ENCODE measurements around the gene VAPA.
A peak's percentile ranks its signal among the peaks of the same experiment; 100 is the strongest.

Gene VAPA

GRCh38 chr18:9924371-9924943 lies 10.6 kb downstream of the VAPA start:
- Histone ChIP-seq H4K20me1 (peaks cover 100% of the 10 kb centered on the region), H3K4me3 (no peak overlapping the region), H3K9me3 (no peaks in the 10 kb centered on the region), H3K27ac (no peak overlapping the region), H3K36me3 (no peaks in the 10 kb centered on the region), H3K4me2 (no peak overlapping the region), H3K9ac (no peak overlapping the region), H3K27me3 (no peaks in the 10 kb centered on the region), H3K4me1 (peaks cover 88% of the 10 kb centered on the region)
- no peak for TF ChIP-seq Cebpa-rat (IDR thresholded peaks at IDR 0.05)

DNA sequence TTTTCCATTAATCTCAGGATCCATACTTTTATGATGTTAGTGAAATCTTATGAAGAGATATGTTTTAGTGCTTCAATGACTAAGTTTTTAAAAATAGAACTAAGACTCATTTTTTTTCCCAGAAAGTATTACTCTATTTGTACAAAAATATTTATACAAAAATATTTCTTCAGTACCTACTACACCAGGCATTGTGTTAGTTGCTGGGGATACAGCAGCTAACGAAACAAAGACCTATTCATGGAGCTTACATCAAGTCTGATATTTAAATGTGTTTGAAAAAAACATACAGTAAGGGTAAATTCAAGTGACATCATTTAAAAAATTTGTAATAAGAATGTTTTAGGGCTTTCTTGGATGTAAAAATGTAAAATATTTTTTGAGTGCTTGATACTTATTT lies 11.6 kb downstream of the VAPA start:
- Histone ChIP-seq H3K36me3 (no peaks in the 10 kb centered on the region), H3K4me1 (peaks cover 78% of the 10 kb centered on the region), H3K4me3 (no peak overlapping the region), H3K27ac (no peak overlapping the region), H3K27me3 (no peaks in the 10 kb centered on the region), H3K4me2 (peak overlapping the region; percentile 61), H4K20me1 (peaks cover 100% of the 10 kb centered on the region), H3K9me3 (no peaks in the 10 kb centered on the region), H3K9ac (no peak overlapping the region)
- TF ChIP-seq Cebpa-rat (IDR thresholded peaks at IDR 0.05), result no peak

GRCh38 chr18:9925795-9926194 lies 12.0 kb downstream of the VAPA start:
- H3K27ac ChIP-seq, result no peak overlapping the region
- peaks cover 74% of the 10 kb centered on the region for H3K4me1 ChIP-seq
- H3K36me3 ChIP-seq, result no peaks in the 10 kb centered on the region
- H3K9me3 ChIP-seq, result no peaks in the 10 kb centered on the region
- no peak for TF ChIP-seq Cebpa-rat (IDR thresholded peaks at IDR 0.05)
- H3K27me3 ChIP-seq, result no peaks in the 10 kb centered on the region
- H3K4me2 ChIP-seq, result peak overlapping the region; percentile 61
- H3K9ac ChIP-seq, result no peak overlapping the region
- H4K20me1 ChIP-seq, result peaks cover 100% of the 10 kb centered on the region
- no peak overlapping the region for H3K4me3 ChIP-seq

- peak overlapping the region; percentile 61 for H3K4me2 ChIP-seq
These were observed 12.5 kb downstream of the VAPA start for GRCh38 chr18:9926223-9926894.

GRCh38 chr18:9926977-9927376 lies 13.2 kb downstream of the VAPA start:
- Histone ChIP-seq H4K20me1 (peaks cover 100% of the 10 kb centered on the region), H3K27ac (no peak overlapping the region), H3K4me1 (peaks cover 66% of the 10 kb centered on the region), H3K27me3 (no peaks in the 10 kb centered on the region), H3K4me2 (peak overlapping the region; percentile 61), H3K36me3 (peaks cover 2% of the 10 kb centered on the region; the same call in 1 of the 2 replicates), H3K9ac (no peak overlapping the region), H3K4me3 (no peak overlapping the region), H3K9me3 (no peaks in the 10 kb centered on the region)
- no peak for TF ChIP-seq Cebpa-rat (IDR thresholded peaks at IDR 0.05)

More at GRCh38 chr18:9926223-9926894, 12.5 kb downstream of the VAPA start:
- Histone ChIP-seq H3K27ac (no peak overlapping the region), H4K20me1 (peaks cover 100% of the 10 kb centered on the region), H3K9me3 (no peaks in the 10 kb centered on the region), H3K9ac (no peak overlapping the region), H3K4me1 (peaks cover 69% of the 10 kb centered on the region), H3K36me3 (no peaks in the 10 kb centered on the region), H3K4me3 (no peak overlapping the region), H3K27me3 (no peaks in the 10 kb centered on the region)
- TF ChIP-seq Cebpa-rat (IDR thresholded peaks at IDR 0.05), result no peak

DNA sequence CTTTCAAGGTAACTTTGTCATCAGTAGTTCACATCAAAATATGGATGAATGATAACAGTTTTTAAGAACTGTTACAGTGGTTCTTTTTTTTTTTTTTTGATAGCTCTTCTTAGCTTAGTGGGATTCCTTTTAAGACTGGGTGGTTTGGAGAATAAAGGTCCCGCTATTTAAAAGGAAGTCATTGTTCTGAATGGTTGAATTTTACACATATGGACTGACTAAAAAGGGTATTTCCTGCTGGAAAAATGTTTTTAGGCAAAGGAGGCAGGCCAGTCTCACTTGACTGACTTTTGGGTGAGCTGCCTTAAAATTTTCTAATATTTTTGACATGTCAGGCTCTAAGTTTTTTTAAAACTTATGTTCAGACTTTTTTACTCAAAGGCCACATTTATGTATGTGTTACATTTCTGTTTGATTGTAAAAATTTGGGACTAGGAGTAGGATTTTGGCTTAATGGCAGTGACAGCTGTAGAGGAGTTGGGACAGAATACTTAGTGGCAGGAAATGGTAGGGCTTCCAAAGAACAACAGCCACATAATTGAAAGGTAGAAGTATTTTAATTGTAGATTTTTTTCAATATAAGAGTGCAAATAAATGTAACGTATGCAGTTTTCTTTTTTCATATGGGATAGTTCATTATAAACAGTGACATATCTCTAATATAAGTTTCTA lies 13.7 kb downstream of the VAPA start:
- no peak overlapping the region for H3K9ac ChIP-seq
- no peak for TF ChIP-seq Cebpa-rat (IDR thresholded peaks at IDR 0.05)

DNA sequence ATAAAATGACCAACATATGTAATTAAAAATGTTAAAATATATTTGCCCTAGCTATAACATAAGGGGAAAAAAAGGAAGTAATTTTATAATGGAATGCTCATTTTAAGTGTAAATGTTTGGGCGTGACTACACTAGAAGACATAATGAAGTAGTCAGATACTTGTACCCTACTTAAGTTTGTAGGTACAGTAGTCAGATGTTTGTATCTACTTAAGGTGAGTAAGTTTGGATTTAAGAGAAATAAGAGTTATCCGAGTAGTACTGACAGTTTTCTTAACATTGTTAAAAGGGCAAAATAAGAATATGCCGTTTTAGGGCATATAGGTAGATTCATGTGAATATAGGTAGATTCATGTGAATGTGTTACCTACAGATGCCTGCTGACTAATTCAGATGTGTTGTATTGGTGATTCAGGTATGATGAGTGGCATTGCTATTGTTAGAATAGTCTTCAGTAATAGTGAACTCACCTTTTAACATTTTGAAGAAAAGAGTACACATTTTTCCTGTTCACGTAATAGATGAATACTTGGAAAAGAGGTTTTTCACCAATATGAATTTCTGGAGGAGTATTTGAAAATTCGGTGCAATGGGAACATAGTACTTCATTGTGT lies 14.9 kb downstream of the VAPA start:
- no peaks in the 10 kb centered on the region for H3K9me3 ChIP-seq
- H3K9ac ChIP-seq, result no peak overlapping the region
- TF ChIP-seq Cebpa-rat (IDR thresholded peaks at IDR 0.05), result no peak
- peaks cover 100% of the 10 kb centered on the region for H4K20me1 ChIP-seq
- H3K4me2 ChIP-seq, result no peak overlapping the region
- no peaks in the 10 kb centered on the region for H3K27me3 ChIP-seq
- H3K36me3 ChIP-seq, result peaks cover 20% of the 10 kb centered on the region
- peaks cover 48% of the 10 kb centered on the region for H3K4me1 ChIP-seq
- no peak overlapping the region for H3K27ac ChIP-seq
- no peak overlapping the region for H3K4me3 ChIP-seq

More for the DNA sequence above, 13.7 kb downstream of the VAPA start:
- Histone ChIP-seq H3K4me1 (peaks cover 61% of the 10 kb centered on the region), H3K4me2 (peak overlapping the region; percentile 61), H3K9me3 (no peaks in the 10 kb centered on the region), H3K4me3 (no peak overlapping the region), H3K27me3 (no peaks in the 10 kb centered on the region), H3K27ac (no peak overlapping the region), H3K36me3 (peaks cover 8% of the 10 kb centered on the region), H4K20me1 (peaks cover 100% of the 10 kb centered on the region)

DNA sequence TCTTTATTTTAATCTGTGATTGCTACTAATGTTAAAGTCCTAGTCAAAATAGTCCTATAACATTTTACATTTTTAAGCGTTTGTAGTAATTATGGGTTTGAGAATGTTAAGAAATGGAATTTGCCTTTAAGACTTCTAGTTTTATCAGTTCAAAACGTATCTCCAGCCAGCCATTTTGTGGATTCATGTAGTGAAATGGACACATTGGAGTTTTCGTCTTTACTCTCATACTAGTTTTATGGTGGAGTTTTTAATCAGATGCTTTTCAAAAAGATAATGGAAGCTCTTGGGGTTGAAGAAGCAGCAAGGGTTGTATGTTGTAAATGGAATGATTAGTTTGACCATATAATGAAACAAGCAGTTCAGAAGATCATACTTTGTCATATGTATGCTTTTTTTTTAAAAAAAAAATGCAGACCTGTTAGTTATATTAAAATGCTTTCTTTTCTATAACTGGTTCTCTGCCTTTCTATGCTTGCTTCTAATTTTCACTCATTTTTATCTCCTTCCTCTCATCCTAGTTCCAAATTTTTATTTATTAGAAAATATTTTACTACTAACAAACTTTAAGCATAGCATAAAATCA lies 16.6 kb downstream of the VAPA start:
- no peak overlapping the region for H3K27ac ChIP-seq
- H3K9ac ChIP-seq, result no peak overlapping the region
- peaks cover 100% of the 10 kb centered on the region for H4K20me1 ChIP-seq
- no peaks in the 10 kb centered on the region for H3K9me3 ChIP-seq
- peaks cover 34% of the 10 kb centered on the region for H3K36me3 ChIP-seq
- peaks cover 39% of the 10 kb centered on the region for H3K4me1 ChIP-seq
- TF ChIP-seq Cebpa-rat (IDR thresholded peaks at IDR 0.05), result no peak
- H3K4me2 ChIP-seq, result no peak overlapping the region
- no peaks in the 10 kb centered on the region for H3K27me3 ChIP-seq
- no peak overlapping the region for H3K4me3 ChIP-seq

DNA sequence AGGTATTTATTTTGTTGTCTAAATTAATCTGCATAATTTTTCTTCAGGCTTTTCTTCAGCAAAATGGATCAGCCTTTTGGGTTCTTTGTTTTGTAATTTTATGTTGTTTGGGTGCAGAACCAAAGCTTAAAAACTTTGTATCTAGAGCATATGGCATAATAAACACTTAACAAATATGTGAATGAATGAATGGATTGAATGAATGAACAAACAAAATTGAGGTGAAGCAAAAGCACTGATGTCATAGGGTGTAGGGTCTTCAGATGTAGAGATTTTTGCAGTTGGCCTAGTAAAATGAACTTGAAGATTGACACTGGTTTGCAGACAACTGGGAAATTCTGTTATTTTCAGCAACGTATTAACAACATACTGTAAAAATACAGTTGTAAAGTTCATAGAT lies 17.3 kb downstream of the VAPA start:
- Histone ChIP-seq H3K4me1 (peaks cover 32% of the 10 kb centered on the region), H3K9me3 (no peaks in the 10 kb centered on the region), H3K27ac (no peak overlapping the region), H3K9ac (no peak overlapping the region), H4K20me1 (peaks cover 100% of the 10 kb centered on the region), H3K4me2 (no peak overlapping the region), H3K27me3 (no peaks in the 10 kb centered on the region), H3K36me3 (peaks cover 40% of the 10 kb centered on the region), H3K4me3 (no peak overlapping the region)
- TF ChIP-seq Cebpa-rat (IDR thresholded peaks at IDR 0.05), result no peak

Measured in BLaER1 (cell line).